SK-N-SH (cell line): ENCODE data around the gene LSP1.

Experiments used
- EP300 ChIP-seq, 2 experiments: IDR thresholded peaks; 2 replicates each; pipeline versions ENCODE4 v1.4.0 to v1.6.1; 2012; ENCODE audit warnings: borderline replicate concordance in 1 of 2, low read depth in 1 of 2, low read length in 1 of 2
- GABPA ChIP-seq: IDR thresholded peaks from 2 replicates; pipeline ENCODE4 v1.4.0; 2012; ENCODE audit warnings: low read depth, mild to moderate bottlenecking
- MXI1 ChIP-seq: IDR thresholded peaks from 2 replicates; pipeline ENCODE4 v1.6.1; 2012; ENCODE audit warnings: mild to moderate bottlenecking, low read depth, low read length, improper control_type of control experiment
- RCOR1 ChIP-seq: fragments of 150-350 bp; IDR thresholded peaks from 2 replicates; pipeline ENCODE4 v1.6.1; 2017; ENCODE audit warnings: antibody characterized with exemption, low read length
- RFX5 ChIP-seq: IDR thresholded peaks from 2 replicates; pipeline ENCODE4 v1.6.1; 2012; ENCODE audit warnings: mild to moderate bottlenecking, improper control_type of control experiment, low read length
- SMC3 ChIP-seq: IDR thresholded peaks from 2 replicates; pipeline ENCODE4 v1.6.1; 2012; ENCODE audit warnings: low read depth, low read length, improper control_type of control experiment
- USF2 ChIP-seq: fragments of 150-350 bp; IDR thresholded peaks from 2 replicates; pipeline ENCODE4 v1.6.1; 2017; ENCODE audit warnings: antibody characterized with exemption, low read length, low read depth, borderline replicate concordance
- TF ChIP-seq, protein P1 (sequence below): fragments of 200-600 bp; sonication (generic); IDR thresholded peaks from 2 replicates; pipeline ENCODE4 v1.6.1; 2017; ENCODE audit warnings: antibody characterized with exemption, mild to moderate bottlenecking, moderate library complexity
- TF ChIP-seq, protein P2 (sequence below): IDR thresholded peaks from 2 replicates; pipeline ENCODE4; 2012

- TF ChIP-seq RFX5 (no peak), EP300 (IDR thresholded peaks at IDR 0.05; ENCODE audit: borderline replicate concordance in 1 of 2, low read depth in 1 of 2, low read length in 1 of 2) (no peak), MXI1 (no peak), SMC3 (no peak), USF2 (no peak), GABPA (no peak), RCOR1 (no peak)
- TF ChIP-seq, protein P1, sequence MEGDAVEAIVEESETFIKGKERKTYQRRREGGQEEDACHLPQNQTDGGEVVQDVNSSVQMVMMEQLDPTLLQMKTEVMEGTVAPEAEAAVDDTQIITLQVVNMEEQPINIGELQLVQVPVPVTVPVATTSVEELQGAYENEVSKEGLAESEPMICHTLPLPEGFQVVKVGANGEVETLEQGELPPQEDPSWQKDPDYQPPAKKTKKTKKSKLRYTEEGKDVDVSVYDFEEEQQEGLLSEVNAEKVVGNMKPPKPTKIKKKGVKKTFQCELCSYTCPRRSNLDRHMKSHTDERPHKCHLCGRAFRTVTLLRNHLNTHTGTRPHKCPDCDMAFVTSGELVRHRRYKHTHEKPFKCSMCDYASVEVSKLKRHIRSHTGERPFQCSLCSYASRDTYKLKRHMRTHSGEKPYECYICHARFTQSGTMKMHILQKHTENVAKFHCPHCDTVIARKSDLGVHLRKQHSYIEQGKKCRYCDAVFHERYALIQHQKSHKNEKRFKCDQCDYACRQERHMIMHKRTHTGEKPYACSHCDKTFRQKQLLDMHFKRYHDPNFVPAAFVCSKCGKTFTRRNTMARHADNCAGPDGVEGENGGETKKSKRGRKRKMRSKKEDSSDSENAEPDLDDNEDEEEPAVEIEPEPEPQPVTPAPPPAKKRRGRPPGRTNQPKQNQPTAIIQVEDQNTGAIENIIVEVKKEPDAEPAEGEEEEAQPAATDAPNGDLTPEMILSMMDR, result no peak
- TF ChIP-seq, protein P2, sequence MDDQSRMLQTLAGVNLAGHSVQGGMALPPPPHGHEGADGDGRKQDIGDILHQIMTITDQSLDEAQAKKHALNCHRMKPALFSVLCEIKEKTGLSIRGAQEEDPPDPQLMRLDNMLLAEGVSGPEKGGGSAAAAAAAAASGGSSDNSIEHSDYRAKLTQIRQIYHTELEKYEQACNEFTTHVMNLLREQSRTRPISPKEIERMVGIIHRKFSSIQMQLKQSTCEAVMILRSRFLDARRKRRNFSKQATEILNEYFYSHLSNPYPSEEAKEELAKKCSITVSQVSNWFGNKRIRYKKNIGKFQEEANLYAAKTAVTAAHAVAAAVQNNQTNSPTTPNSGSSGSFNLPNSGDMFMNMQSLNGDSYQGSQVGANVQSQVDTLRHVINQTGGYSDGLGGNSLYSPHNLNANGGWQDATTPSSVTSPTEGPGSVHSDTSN, result no peak
These were observed 79.2 kb downstream of the LSP1 start for GRCh38 chr11:1932105-1932480.
